ENCODE results near the gene JCAD. TPM values are rescaled to one million over a fixed set of nuclear protein-coding genes. Genes with fewer than 3 reads are reported as not detected.

Gene JCAD
- total RNA-seq, 2 donors from 2014 or later, result 1.8 to 23.5 TPM

GRCh38 chr10:29970576-29970975 lies 88.8 kb downstream of the JCAD start:
- intact Hi-C loops (cut with DNase I), result no loop called here
- H3K27me3 ChIP-seq, result no peaks in the 10 kb centered on the region
- no peak overlapping the region for H3K9ac ChIP-seq (ENCODE audit: low read depth in 2 of 2, low read length in 2 of 2)
- H3K9me3 ChIP-seq, result no peaks in the 10 kb centered on the region
- no peak overlapping the region for H3K27ac ChIP-seq
- TF ChIP-seq CTCF (IDR thresholded peaks at IDR 0.05), result no peak
- H3K4me3 ChIP-seq, result no peak overlapping the region
- H3K36me3 ChIP-seq, result no peaks in the 10 kb centered on the region
- no peak for DNase-seq
- H3K4me1 ChIP-seq, result no peaks in the 10 kb centered on the region

GRCh38 chr10:29970012-29970396 lies 89.4 kb downstream of the JCAD start:
- H3K9ac ChIP-seq (ENCODE audit: low read depth in 2 of 2, low read length in 2 of 2), result no peak overlapping the region
- no peak overlapping the region for H3K27ac ChIP-seq
- H3K27me3 ChIP-seq, result no peaks in the 10 kb centered on the region
- H3K9me3 ChIP-seq, result no peaks in the 10 kb centered on the region
- no peaks in the 10 kb centered on the region for H3K36me3 ChIP-seq
- intact Hi-C loops (cut with DNase I), result no loop called here
- H3K4me3 ChIP-seq, result no peak overlapping the region
- TF ChIP-seq CTCF (IDR thresholded peaks at IDR 0.05), result no peak
- H3K4me1 ChIP-seq, result no peaks in the 10 kb centered on the region
- no peak for DNase-seq

- Histone ChIP-seq H3K4me1 (no peaks in the 10 kb centered on the region), H3K9me3 (no peaks in the 10 kb centered on the region), H3K27ac (no peak overlapping the region), H3K9ac (ENCODE audit: low read depth in 2 of 2, low read length in 2 of 2) (no peak overlapping the region), H3K4me3 (no peak overlapping the region), H3K27me3 (no peaks in the 10 kb centered on the region), H3K36me3 (no peaks in the 10 kb centered on the region)
- no peak for TF ChIP-seq CTCF (IDR thresholded peaks at IDR 0.05)
- DNase-seq, result no peak
- intact Hi-C loops (cut with DNase I), result no loop called here
These were observed 90.0 kb downstream of the JCAD start for GRCh38 chr10:29969255-29970011.

GRCh38 chr10:29968585-29968984 lies 90.8 kb downstream of the JCAD start:
- Histone ChIP-seq H3K9me3 (no peaks in the 10 kb centered on the region), H3K4me3 (no peak overlapping the region), H3K4me1 (no peaks in the 10 kb centered on the region), H3K9ac (ENCODE audit: low read depth in 2 of 2, low read length in 2 of 2) (no peak overlapping the region), H3K27me3 (no peaks in the 10 kb centered on the region), H3K36me3 (no peaks in the 10 kb centered on the region), H3K27ac (no peak overlapping the region)
- no peak for TF ChIP-seq CTCF (IDR thresholded peaks at IDR 0.05)
- intact Hi-C loops (cut with DNase I), result no loop called here
- no peak for DNase-seq

- no peak for DNase-seq
- TF ChIP-seq CTCF (IDR thresholded peaks at IDR 0.05), result no peak
- Histone ChIP-seq H3K9ac (ENCODE audit: low read depth in 2 of 2, low read length in 2 of 2) (no peak overlapping the region), H3K9me3 (no peaks in the 10 kb centered on the region), H3K4me1 (no peaks in the 10 kb centered on the region), H3K27ac (no peak overlapping the region), H3K27me3 (no peaks in the 10 kb centered on the region), H3K4me3 (no peak overlapping the region), H3K36me3 (no peaks in the 10 kb centered on the region)
- intact Hi-C loops (cut with DNase I), result no loop called here
These were observed 93.1 kb downstream of the JCAD start for GRCh38 chr10:29966269-29966668.

Data from colonic mucosa (tissue), 4 donors.